NB4 (cell line): ENCODE data around the gene AOPEP.

Experiments used
- DNase-seq: peaks from one replicate; pipeline ENCODE4 v3.0.0; 2010; ENCODE audit warnings: low read depth
- H3K4me3 ChIP-seq: one replicate; pipeline ENCODE4 v1.5.1; 2011; ENCODE audit warnings: mild to moderate bottlenecking, low read depth, low read length, moderate library complexity
- MYC ChIP-seq: IDR thresholded peaks from 2 replicates; pipeline ENCODE4 v1.6.1; 2011; ENCODE audit warnings: low read depth, low read length
- POLR2A ChIP-seq: IDR thresholded peaks from 2 replicates; pipeline ENCODE4 v1.6.1; 2011; ENCODE audit warnings: mild to moderate bottlenecking; ENCODE audit not compliant: insufficient read length; ENCODE audit errors: extremely low read depth
- TF ChIP-seq, protein P1 (sequence below): IDR thresholded peaks from one replicate; pipeline ENCODE4 v1.5.1; 2012; ENCODE audit warnings: low read depth, low read length
- TF ChIP-seq, protein P2 (sequence below): IDR thresholded peaks from 2 replicates; pipeline ENCODE4 v1.6.1; 2011; ENCODE audit warnings: low read depth, low read length

Gene AOPEP, protein sequence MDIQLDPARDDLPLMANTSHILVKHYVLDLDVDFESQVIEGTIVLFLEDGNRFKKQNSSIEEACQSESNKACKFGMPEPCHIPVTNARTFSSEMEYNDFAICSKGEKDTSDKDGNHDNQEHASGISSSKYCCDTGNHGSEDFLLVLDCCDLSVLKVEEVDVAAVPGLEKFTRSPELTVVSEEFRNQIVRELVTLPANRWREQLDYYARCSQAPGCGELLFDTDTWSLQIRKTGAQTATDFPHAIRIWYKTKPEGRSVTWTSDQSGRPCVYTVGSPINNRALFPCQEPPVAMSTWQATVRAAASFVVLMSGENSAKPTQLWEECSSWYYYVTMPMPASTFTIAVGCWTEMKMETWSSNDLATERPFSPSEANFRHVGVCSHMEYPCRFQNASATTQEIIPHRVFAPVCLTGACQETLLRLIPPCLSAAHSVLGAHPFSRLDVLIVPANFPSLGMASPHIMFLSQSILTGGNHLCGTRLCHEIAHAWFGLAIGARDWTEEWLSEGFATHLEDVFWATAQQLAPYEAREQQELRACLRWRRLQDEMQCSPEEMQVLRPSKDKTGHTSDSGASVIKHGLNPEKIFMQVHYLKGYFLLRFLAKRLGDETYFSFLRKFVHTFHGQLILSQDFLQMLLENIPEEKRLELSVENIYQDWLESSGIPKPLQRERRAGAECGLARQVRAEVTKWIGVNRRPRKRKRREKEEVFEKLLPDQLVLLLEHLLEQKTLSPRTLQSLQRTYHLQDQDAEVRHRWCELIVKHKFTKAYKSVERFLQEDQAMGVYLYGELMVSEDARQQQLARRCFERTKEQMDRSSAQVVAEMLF

DNA sequence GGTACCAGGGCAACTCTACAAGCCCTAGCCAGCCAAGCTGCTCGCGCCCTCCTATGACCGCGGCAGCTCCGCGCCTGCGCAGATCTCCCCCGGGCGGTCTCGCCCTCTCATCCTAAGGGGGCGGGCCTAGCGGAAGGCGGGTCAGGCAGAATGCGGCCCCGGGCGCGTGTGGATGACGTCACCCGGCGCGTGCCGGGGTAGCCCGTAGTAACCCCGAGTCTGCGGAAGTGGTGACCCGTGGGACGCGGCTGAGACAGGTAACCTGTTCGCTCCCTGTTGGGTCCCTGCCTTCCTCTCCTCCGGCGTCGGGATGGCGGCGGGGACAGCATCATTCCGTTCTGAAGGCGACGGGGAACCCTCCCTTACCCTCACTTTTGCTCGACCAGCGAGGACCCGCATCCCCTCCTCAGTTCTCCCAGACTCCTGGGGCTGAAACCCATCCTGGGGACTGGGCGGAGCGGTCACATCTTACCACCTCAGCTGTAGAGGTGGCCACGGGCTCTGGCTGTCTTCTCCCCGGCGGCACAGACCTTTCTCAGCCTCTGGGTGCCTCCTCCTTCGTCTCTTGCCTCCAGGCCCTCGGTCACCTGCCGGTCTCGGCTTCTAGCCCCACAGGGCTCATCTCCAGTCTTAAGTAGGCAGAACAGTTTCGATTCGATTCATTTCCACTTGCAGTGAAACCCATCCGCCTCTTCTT, at the start of gene AOPEP:
TSS of gene AOPEP (plus strand) at position 205 of the 697 bp plus-strand sequence. CDS start 33,085 bp downstream, outside the sequence.
- H3K4me3 ChIP-seq: peak within 1 kb of the TSS; percentile 94
- peak; percentile 95 for DNase-seq
- TF ChIP-seq MYC: peak; percentile 82
- TF ChIP-seq, protein P1, sequence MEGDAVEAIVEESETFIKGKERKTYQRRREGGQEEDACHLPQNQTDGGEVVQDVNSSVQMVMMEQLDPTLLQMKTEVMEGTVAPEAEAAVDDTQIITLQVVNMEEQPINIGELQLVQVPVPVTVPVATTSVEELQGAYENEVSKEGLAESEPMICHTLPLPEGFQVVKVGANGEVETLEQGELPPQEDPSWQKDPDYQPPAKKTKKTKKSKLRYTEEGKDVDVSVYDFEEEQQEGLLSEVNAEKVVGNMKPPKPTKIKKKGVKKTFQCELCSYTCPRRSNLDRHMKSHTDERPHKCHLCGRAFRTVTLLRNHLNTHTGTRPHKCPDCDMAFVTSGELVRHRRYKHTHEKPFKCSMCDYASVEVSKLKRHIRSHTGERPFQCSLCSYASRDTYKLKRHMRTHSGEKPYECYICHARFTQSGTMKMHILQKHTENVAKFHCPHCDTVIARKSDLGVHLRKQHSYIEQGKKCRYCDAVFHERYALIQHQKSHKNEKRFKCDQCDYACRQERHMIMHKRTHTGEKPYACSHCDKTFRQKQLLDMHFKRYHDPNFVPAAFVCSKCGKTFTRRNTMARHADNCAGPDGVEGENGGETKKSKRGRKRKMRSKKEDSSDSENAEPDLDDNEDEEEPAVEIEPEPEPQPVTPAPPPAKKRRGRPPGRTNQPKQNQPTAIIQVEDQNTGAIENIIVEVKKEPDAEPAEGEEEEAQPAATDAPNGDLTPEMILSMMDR: no peak
- TF ChIP-seq, protein P2, sequence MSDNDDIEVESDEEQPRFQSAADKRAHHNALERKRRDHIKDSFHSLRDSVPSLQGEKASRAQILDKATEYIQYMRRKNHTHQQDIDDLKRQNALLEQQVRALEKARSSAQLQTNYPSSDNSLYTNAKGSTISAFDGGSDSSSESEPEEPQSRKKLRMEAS: peak; percentile 87
- TF ChIP-seq POLR2A: peak; percentile 74

DNA sequence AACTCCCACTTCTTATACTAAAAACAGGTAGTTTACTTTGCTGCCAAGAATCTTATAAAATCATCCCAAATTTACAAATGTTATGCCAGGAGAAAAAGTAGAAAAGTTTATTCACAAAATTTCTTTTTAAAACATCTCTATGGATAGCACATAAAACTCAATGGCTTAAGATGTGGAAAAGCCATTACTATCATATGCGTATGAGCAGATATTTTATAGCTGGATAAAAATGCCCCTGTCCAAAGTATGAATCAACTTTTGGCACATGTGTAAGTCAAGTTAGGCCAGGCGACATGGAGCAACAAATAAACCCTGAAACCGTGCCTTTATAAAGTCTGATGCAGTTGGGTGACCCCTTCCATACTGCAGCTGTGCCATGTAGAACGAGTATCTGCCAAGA, 48.6 kb upstream of the AOPEP start:
- DNase-seq: no peak
- TF ChIP-seq, protein P2: no peak
- no peak for TF ChIP-seq POLR2A
- TF ChIP-seq, protein P1: no peak
- TF ChIP-seq MYC: no peak
- H3K4me3 ChIP-seq: no peak overlapping the region

DNA sequence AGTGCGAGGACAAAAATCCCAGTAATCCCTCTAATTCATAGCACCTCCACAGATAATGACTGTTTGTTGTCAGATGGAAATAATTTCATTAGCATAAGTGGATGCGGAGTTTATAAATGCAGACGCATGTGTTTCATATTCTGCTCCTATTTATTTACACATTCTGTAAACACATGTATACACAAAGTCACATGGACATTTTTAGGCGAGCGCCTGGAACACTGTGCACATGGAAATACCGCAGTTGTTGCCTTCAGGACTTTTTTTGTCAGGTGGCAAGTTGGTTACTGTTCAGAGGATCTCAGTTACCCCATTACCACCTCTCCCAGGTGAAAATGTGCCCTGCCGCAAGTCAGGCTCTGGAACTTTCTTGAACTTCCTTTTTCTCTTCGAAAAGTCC, 46.9 kb upstream of the AOPEP start:
- DNase-seq: no peak
- TF ChIP-seq POLR2A (no peak), MYC (no peak)
- TF ChIP-seq, protein P2: no peak
- TF ChIP-seq, protein P1: no peak
- H3K4me3 ChIP-seq: no peak overlapping the region

DNA sequence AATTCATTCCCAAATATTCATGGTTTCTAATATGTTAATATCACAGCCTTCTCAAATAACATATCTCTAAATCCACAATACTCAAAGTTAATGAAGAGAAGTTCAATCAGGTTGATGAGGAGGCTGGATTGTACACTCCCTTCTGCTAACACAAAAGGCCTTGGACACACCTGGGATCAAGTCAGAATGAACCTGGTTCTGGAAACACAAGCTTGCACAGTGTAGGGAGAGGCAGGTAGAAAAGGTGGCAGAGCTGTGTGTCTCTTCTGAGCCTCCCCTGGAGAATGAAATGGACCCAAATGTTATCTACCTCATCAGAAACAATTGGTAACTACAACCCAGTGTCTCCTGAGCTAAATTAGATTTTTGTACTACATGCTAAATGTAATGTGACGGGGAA, 46.5 kb upstream of the AOPEP start:
- DNase-seq: no peak
- TF ChIP-seq, protein P1: no peak
- TF ChIP-seq MYC (no peak), POLR2A (no peak)
- TF ChIP-seq, protein P2: no peak

DNA sequence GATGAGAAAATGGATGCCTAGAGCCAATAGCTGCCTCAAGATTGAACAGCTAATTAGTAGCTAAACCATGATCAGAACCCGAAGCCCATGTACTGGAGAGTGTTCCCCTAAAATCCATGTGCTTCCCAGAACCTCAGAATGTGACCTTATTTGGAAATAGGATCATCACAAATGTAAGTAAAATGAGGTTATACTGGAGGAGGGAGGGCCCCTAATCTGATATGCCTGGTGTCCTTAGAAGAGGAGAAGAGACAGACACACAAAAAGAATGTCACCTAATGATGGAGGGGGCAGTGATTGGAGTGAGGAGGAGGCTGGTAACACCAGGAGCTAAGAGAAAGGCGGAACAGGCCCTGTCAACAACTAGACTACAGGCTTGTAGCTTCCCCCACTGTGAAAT, 45.9 kb upstream of the AOPEP start:
- DNase-seq: no peak
- no peak overlapping the region for H3K4me3 ChIP-seq
- TF ChIP-seq, protein P1: no peak
- TF ChIP-seq POLR2A: no peak
- TF ChIP-seq MYC: no peak
- TF ChIP-seq, protein P2: no peak

More for the DNA sequence above, 46.5 kb upstream of the AOPEP start:
- H3K4me3 ChIP-seq: no peak overlapping the region
